Measurements from ENCODE around the gene PCSK1N. TPM values are rescaled to one million over a fixed set of nuclear protein-coding genes. Genes with fewer than 3 reads are reported as not detected.

PCSK1N gene
- total RNA-seq, 1 donor = not detected

- TF ChIP-seq CTCF (IDR thresholded peaks at IDR 0.05; ENCODE audit: insufficient read depth, low read length) = no peak
- H3K4me3 ChIP-seq (ENCODE audit: low read depth, low read length) = no peak overlapping the region
- no peak for DNase-seq (ENCODE audit: low read depth)
Observed at GRCh38 chrX:48852857-48853256, 17.4 kb upstream of the PCSK1N start.

GRCh38 chrX:48848847-48849246 is 13.4 kb upstream of the PCSK1N start:
- DNase-seq (ENCODE audit: low read depth) = no peak
- no peak overlapping the region for H3K4me3 ChIP-seq (ENCODE audit: low read depth, low read length)
- TF ChIP-seq CTCF (IDR thresholded peaks at IDR 0.05; ENCODE audit: insufficient read depth, low read length) = no peak

- no peak overlapping the region for H3K4me3 ChIP-seq (ENCODE audit: low read depth, low read length)
- DNase-seq (ENCODE audit: low read depth) = no peak
- no peak for TF ChIP-seq CTCF (IDR thresholded peaks at IDR 0.05; ENCODE audit: insufficient read depth, low read length)
Observed at GRCh38 chrX:48839686-48840085, 4.3 kb upstream of the PCSK1N start.

GRCh38 chrX:48834383-48834709 is 1.1 kb downstream of the PCSK1N start:
- no peak for DNase-seq (ENCODE audit: low read depth)
- H3K4me3 ChIP-seq (ENCODE audit: low read depth, low read length) = no peak overlapping the region
- TF ChIP-seq CTCF (IDR thresholded peaks at IDR 0.05; ENCODE audit: insufficient read depth, low read length) = no peak

GRCh38 chrX:48833542-48834138 is 1.8 kb downstream of the PCSK1N start:
- no peak overlapping the region for H3K4me3 ChIP-seq (ENCODE audit: low read depth, low read length)
- DNase-seq (ENCODE audit: low read depth) = peak; percentile 4
- TF ChIP-seq CTCF (IDR thresholded peaks at IDR 0.05; ENCODE audit: insufficient read depth, low read length) = no peak

GRCh38 chrX:48831909-48832291 is 3.5 kb downstream of the PCSK1N start:
- TF ChIP-seq CTCF (IDR thresholded peaks at IDR 0.05; ENCODE audit: insufficient read depth, low read length) = no peak
- no peak overlapping the region for H3K4me3 ChIP-seq (ENCODE audit: low read depth, low read length)
- DNase-seq (ENCODE audit: low read depth) = no peak
